UCSD-AML1 (cell line): ENCODE results near the gene LMBR1L.

Source experiments
- DNase-seq: peaks from one replicate; lab custom pipeline; 2025; ENCODE audit not compliant: unreplicated experiment; lab: John Stamatoyannopoulos, UW

Gene LMBR1L

GRCh38 chr12:49055092-49055491 is 55.6 kb downstream of the LMBR1L start:
- DNase-seq = no peak

- no peak for DNase-seq
Observed at GRCh38 chr12:49054524-49054923, 56.1 kb downstream of the LMBR1L start.

GRCh38 chr12:49054096-49054495 is 56.6 kb downstream of the LMBR1L start:
- DNase-seq = no peak

- DNase-seq = no peak
Observed at GRCh38 chr12:49052451-49053208, 58.0 kb downstream of the LMBR1L start.

GRCh38 chr12:49051777-49052438 is 58.7 kb downstream of the LMBR1L start:
- no peak for DNase-seq

- no peak for DNase-seq
Observed at GRCh38 chr12:49051373-49051764, 59.3 kb downstream of the LMBR1L start.

GRCh38 chr12:49050507-49051372 is 59.9 kb downstream of the LMBR1L start:
- DNase-seq = no peak

- DNase-seq = no peak
Observed at GRCh38 chr12:49049566-49050224, 61.0 kb downstream of the LMBR1L start.

GRCh38 chr12:49048953-49049352 is 61.7 kb downstream of the LMBR1L start:
- no peak for DNase-seq
